ENCODE data around the gene ZCCHC14. TPM values are rescaled to one million over a fixed set of nuclear protein-coding genes. Genes with fewer than 3 reads are reported as not detected.

Gene ZCCHC14
- total and polyA plus RNA-seq, 2 of the 8 experiments (the other 6 are each of a cell fraction or from before 2014, with no cell fraction given) = 8.2 to 28.2 TPM

DNA sequence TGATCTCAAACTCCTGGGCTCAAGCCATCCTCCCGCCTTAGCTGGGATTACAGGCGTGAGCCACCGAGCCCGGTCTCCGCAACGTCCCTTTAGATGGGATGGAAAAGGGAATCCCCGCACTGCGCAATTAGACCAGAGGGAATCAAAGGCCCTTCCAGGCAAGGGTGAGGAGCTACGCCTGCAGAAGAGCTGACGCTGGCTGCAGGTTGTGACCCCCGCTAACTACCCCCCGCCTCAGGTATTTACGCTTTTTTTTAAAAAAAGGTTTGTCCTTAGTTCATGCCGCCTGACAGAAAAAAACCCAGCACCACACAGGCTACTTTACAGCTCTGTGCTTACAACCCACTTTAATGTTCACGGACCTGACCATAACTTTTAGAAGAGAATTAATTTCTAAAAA is 26.9 kb downstream of the ZCCHC14 start:
- Histone ChIP-seq H4K8ac (ENCODE audit: extremely low read depth, insufficient read depth, low read length) (no peak overlapping the region), H4K5ac (ENCODE audit: insufficient read length, low read depth, low read length) (no peak overlapping the region), H4K91ac (replicated peaks; ENCODE audit: insufficient read length, low read length) (peak overlapping the region; percentile 63), H3K9me3 (ENCODE audit: insufficient read depth in 2 of 2, low read depth in 1 of 2, low read length in 1 of 2) (no peaks in the 10 kb centered on the region), H3K9ac (replicated peaks in 1 of 4; ENCODE audit: extremely low read depth in 1 of 4, low read depth in 3 of 4, low read length in 3 of 4) (no peak overlapping the region), H3K36me3 (ENCODE audit: control insufficient read depth in 2 of 4, insufficient read depth in 4 of 4, low read length in 3 of 4) (no peaks in the 10 kb centered on the region; a peak in 1 of 8 replicates), H3K14ac (ENCODE audit: insufficient read length) (no peak overlapping the region), H2BK12ac (ENCODE audit: low read depth, low read length) (no peak overlapping the region), H2BK15ac (ENCODE audit: low read length) (no peak overlapping the region), H2BK20ac (ENCODE audit: low read length) (no peak overlapping the region), H3K18ac (ENCODE audit: extremely low read depth, low read length) (no peak overlapping the region; the same call in 1 of the 2 replicates), H3K23me2 (ENCODE audit: low read depth, low read length) (no peaks in the 10 kb centered on the region), H2AFZ (ENCODE audit: low read length) (no peak overlapping the region), H3K79me1 (ENCODE audit: low read depth, low read length) (peaks cover 14% of the 10 kb centered on the region), H3K27ac (ENCODE audit: low read depth, low read length) (no peak overlapping the region), H2BK5ac (ENCODE audit: low read depth, low read length) (no peak overlapping the region), H3K56ac (replicated peaks; ENCODE audit: insufficient read length, low read depth, low read length) (no peak overlapping the region), H3K27me3 (replicated peaks in 1 of 4; ENCODE audit: control insufficient read depth in 3 of 4, extremely low read depth in 1 of 4, insufficient read depth in 3 of 4, low read length in 3 of 4) (no peaks in the 10 kb centered on the region), H2BK120ac (replicated peaks; ENCODE audit: low read depth, low read length) (no peak overlapping the region), H3K4ac (replicated peaks; ENCODE audit: insufficient read length, low read depth, low read length) (no peak overlapping the region), H2AK5ac (ENCODE audit: low read depth, low read length) (no peak overlapping the region), H3K4me2 (ENCODE audit: insufficient read depth in 1 of 2, low read depth in 2 of 2, low read length in 2 of 2) (0 out of 4 replicates have a peak overlapping the region, but pooled peaks of 1 of the 2 experiments have one; percentile 40), H3K23ac (ENCODE audit: insufficient read length) (no peak overlapping the region), H3K79me2 (ENCODE audit: control insufficient read depth in 1 of 2, insufficient read depth in 2 of 2, low read length in 2 of 2) (peaks cover 0 to 60% of the 10 kb centered on the region in 2 experiments; a peak in 2 of 4 replicates), H3K4me3 (ENCODE audit: extremely low read depth in 1 of 4, insufficient read depth in 2 of 4, low read depth in 3 of 4, low read length in 4 of 4) (no peak overlapping the region), H3K4me1 (replicated peaks in 1 of 4; ENCODE audit: control insufficient read depth in 3 of 4, insufficient read depth in 4 of 4, low read length in 3 of 4) (peaks cover 2 to 8% (median 4%) of the 10 kb centered on the region in 4 experiments; a peak in 6 of 7 replicates), H4K20me1 (replicated peaks in 1 of 2; ENCODE audit: control insufficient read depth in 1 of 2, insufficient read depth in 2 of 2, low read length in 2 of 2) (peaks cover 4 to 15% of the 10 kb centered on the region in 2 experiments)
- CTCF ChIA-PET (ENCODE audit: partially characterized antibody) = interaction anchor here (0.7 to 3.1 kb wide), 9 partner anchors 8 to 170 kb away, joined by 3 to 12 read pairs (median 4); no protein-coding TSS in a partner anchor
- TF ChIP-seq RAD21 (IDR thresholded peaks at IDR 0.05 in 1 of 2, conservative IDR thresholded peaks at IDR 0.05 in 1 of 2; ENCODE audit: low read depth in 2 of 2, low read length in 2 of 2) = no peak
- no peak for TF ChIP-seq BCL11A (IDR thresholded peaks at IDR 0.05; ENCODE audit: low read depth in 2 of 2, low read length in 2 of 2)
- TF ChIP-seq EZH2 (IDR thresholded peaks at IDR 0.05; ENCODE audit: low read depth, low read length, severe bottlenecking) = no peak
- no peak for TF ChIP-seq POLR2AphosphoS5 (IDR thresholded peaks at IDR 0.05; ENCODE audit: low read depth, low read length)
- no peak for TF ChIP-seq RNF2 (IDR thresholded peaks at IDR 0.05; ENCODE audit: borderline replicate concordance, low read depth, low read length, missing control alignments, poor library complexity, severe bottlenecking)
- POLR2A ChIA-PET (ENCODE audit: partially characterized antibody) = interaction anchor here (0.8 kb wide), 1 partner anchor 73 kb away, joined by 3 read pairs; no protein-coding TSS in a partner anchor
- WGBS, 2 experiments (ENCODE audit: extremely low coverage in 1 of 2, insufficient coverage in 1 of 2, insufficient read length in 1 of 2, insufficient replicate concordance in 2 of 2, low coverage in 1 of 2, low lambda C conversion rate in 2 of 2, missing lambda C conversion rate in 1 of 2) = 82% methylated on average over 15 of the region's 15 CpGs; no CpG with 5 or more reads in 1 of the 2 experiments
- FAIRE-seq = no peak
- DNase-seq (ENCODE audit: low read depth in 1 of 2, low spot score in 2 of 2) = no peak
